Tibial nerve (tissue), 4 donors: Measurements from ENCODE around the gene TBK1. TPM values are rescaled to one million over a fixed set of nuclear protein-coding genes. Genes with fewer than 3 reads are reported as not detected.

Source experiments
- DNase-seq, 2 donors: peaks; one replicate each; pipeline ENCODE4 v3.0.0-alpha.2; 2019; ENCODE audit warnings: low spot score in 2 of 2
- H3K27ac ChIP-seq, 4 donors: fragments of 200-600 bp; sonication (generic) in 3 of 4; one replicate each; pipeline ENCODE4 v1.5.1; 2017 to 2019; ENCODE audit warnings: mild to moderate bottlenecking in 1 of 4
- H3K27me3 ChIP-seq, 2 donors: fragments of 200-600 bp; sonication (generic) in 1 of 2; one replicate each; pipeline versions ENCODE4 v1.5.1 to v1.6.0; 2017 to 2019
- H3K36me3 ChIP-seq, 3 donors: fragments of 200-600 bp; sonication (generic); one replicate each; pipeline ENCODE4 v1.5.1; 2018 to 2019
- H3K4me1 ChIP-seq, 4 donors: fragments of 200-600 bp; sonication (generic) in 3 of 4; one replicate each; pipeline ENCODE4 v1.5.1; 2017 to 2019
- H3K4me3 ChIP-seq, 4 donors: fragments of 200-600 bp; sonication (generic) in 3 of 4; one replicate each; pipeline ENCODE4 v1.5.1; 2017 to 2019; ENCODE audit warnings: mild to moderate bottlenecking in 1 of 4, moderate library complexity in 1 of 4
- H3K9me3 ChIP-seq, 4 donors: fragments of 200-600 bp; sonication (generic) in 3 of 4; one replicate each; pipeline ENCODE4 v1.5.1; 2017 to 2019
- EP300 ChIP-seq, 2 donors: sonication (generic); formaldehyde crosslinking; IDR thresholded peaks; one replicate each; pipeline ENCODE4 v1.6.1; 2017; ENCODE audit warnings: antibody characterized with exemption in 2 of 2, mild to moderate bottlenecking in 1 of 2
- POLR2A ChIP-seq, 2 donors: fragments of 450-650 bp; IDR thresholded peaks; one replicate each; pipeline ENCODE4 v1.6.1; 2017; ENCODE audit warnings: antibody characterized with exemption in 2 of 2, mild to moderate bottlenecking in 2 of 2, moderate library complexity in 2 of 2
- WGBS, 2 donors: methylation state at CpG; one replicate each; pipeline ENCODE4 v1.1.5; 2018; 5-methylcytosine and 5-hydroxymethylcytosine counted together
- total RNA-seq, 4 donors: library from RNA; depleted of rRNA; stranded (reverse); fragments of >200 nt; gene quantifications; one replicate each; pipeline ENCODE4 v1.1.0, GENCODE V29; 2016
- TF ChIP-seq, protein P1 (sequence below), 5 experiments: fragments of 200-600 bp in 3 of 5; fragments of 450-650 bp in 2 of 5; sonication (generic) in 3 of 5; IDR thresholded peaks; one replicate each; pipeline ENCODE4 v1.5.1; 2016 to 2019; ENCODE audit warnings: antibody characterized with exemption in 5 of 5, mild to moderate bottlenecking in 3 of 5, moderate library complexity in 2 of 5

Gene TBK1
- total RNA-seq, 4 donors from 2014 or later = 25.2 to 36.7 (median 29.3) TPM

DNA sequence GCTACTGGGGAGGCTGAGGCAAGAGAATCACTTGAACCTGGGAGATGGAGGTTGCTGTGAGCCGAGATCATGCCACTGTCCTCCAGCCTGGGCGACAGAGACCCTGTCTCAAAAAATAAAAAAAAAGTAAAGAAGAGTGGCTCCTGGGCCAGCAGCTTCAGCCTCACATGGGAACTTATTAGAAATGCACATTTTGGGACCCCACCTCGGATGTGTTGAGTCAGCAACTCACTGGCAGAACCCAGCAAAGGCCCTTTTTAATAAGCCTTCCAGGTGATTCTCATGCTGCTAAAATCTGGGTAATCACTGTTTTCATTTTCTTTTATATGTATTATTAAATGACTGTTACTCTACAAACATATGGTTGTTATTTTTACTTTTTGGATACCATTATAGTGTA, 41.6 kb downstream of the TBK1 start:
- TF ChIP-seq, protein P1, sequence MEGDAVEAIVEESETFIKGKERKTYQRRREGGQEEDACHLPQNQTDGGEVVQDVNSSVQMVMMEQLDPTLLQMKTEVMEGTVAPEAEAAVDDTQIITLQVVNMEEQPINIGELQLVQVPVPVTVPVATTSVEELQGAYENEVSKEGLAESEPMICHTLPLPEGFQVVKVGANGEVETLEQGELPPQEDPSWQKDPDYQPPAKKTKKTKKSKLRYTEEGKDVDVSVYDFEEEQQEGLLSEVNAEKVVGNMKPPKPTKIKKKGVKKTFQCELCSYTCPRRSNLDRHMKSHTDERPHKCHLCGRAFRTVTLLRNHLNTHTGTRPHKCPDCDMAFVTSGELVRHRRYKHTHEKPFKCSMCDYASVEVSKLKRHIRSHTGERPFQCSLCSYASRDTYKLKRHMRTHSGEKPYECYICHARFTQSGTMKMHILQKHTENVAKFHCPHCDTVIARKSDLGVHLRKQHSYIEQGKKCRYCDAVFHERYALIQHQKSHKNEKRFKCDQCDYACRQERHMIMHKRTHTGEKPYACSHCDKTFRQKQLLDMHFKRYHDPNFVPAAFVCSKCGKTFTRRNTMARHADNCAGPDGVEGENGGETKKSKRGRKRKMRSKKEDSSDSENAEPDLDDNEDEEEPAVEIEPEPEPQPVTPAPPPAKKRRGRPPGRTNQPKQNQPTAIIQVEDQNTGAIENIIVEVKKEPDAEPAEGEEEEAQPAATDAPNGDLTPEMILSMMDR (IDR thresholded peaks at IDR 0.05) = no peak
- TF ChIP-seq POLR2A (IDR thresholded peaks at IDR 0.05) (no peak), EP300 (IDR thresholded peaks at IDR 0.05) (no peak)
- peaks cover 0 to 99% (median 2%) of the 10 kb centered on the region in 3 donors for H3K36me3 ChIP-seq
- H3K4me1 ChIP-seq = no peaks in the 10 kb centered on the region
- H3K9me3 ChIP-seq = no peaks in the 10 kb centered on the region
- WGBS, 2 donors = 96 to 100% methylated on average over 3 of the region's 3 CpGs
- H3K27ac ChIP-seq = no peak overlapping the region
- H3K4me3 ChIP-seq = no peak overlapping the region
- no peaks in the 10 kb centered on the region for H3K27me3 ChIP-seq
- no peak for DNase-seq

DNA sequence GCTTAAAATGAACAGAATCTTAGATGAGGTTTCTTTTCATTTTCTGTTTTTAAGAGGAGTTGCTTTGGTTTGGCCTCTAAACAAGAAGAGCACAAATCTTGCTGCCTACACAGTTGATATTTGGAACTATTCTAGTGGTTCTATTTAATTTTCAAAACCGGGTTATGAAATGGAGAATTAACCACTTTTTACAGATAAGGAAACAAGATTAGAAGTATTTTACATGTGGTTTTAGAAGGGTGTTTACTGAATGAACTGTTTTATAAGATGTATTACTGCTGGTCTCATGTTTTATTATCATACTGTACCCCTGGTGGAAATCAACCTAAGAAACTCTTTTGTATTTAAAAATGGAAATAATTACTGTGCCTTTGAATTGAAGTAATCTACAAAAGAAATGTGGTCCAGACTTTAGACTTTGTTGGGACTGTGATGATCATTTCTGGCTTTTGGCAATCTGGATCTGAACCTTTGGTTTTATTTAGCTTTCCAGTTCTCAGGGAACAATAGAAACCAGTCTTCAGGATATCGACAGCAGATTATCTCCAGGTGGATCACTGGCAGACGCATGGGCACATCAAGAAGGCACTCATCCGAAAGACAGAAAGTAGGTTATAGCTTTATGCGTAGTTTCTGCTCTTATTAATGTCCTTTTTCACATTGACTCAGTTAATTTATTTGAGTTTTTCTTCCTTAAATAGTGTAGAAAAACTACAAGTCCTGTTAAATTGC, 43.2 kb downstream of the TBK1 start:
- WGBS, 2 donors = 90 to 91% methylated on average over 5 of the region's 5 CpGs
- Histone ChIP-seq H3K4me1 (no peaks in the 10 kb centered on the region), H3K4me3 (no peak overlapping the region), H3K27ac (no peak overlapping the region), H3K36me3 (peaks cover 0 to 99% (median under 1%) of the 10 kb centered on the region in 3 donors), H3K9me3 (no peaks in the 10 kb centered on the region), H3K27me3 (no peaks in the 10 kb centered on the region)
- no peak for TF ChIP-seq POLR2A (IDR thresholded peaks at IDR 0.05)
- DNase-seq = no peak

DNA sequence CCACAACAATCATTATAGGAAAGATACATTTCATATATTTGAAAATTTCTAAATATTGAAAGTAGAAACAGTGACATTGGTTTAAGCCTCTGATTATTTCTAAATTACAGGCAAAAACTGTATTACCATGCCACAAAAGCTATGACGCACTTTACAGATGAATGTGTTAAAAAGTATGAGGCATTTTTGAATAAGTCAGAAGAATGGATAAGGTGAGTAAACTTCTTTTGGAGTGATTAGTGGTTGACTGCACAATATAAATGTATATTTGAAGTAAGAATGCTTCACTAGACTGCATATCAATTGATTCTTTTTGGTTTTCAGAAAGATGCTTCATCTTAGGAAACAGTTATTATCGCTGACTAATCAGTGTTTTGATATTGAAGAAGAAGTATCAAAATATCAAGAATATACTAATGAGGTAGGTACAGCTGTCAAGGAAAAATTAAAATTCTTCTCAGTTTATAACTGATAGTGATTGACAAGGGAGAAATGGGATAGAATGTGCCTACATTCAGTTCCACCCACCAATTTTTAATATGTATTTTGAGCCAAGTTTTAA, 45.0 kb downstream of the TBK1 start:
- no peaks in the 10 kb centered on the region for H3K4me1 ChIP-seq
- no peaks in the 10 kb centered on the region for H3K27me3 ChIP-seq
- no peak overlapping the region for H3K4me3 ChIP-seq
- H3K36me3 ChIP-seq = peaks cover 0 to 100% (median 0%) of the 10 kb centered on the region in 3 donors
- no peaks in the 10 kb centered on the region for H3K9me3 ChIP-seq
- TF ChIP-seq EP300 (IDR thresholded peaks at IDR 0.05) = no peak
- no peak for TF ChIP-seq POLR2A (IDR thresholded peaks at IDR 0.05)
- TF ChIP-seq, protein P1 (IDR thresholded peaks at IDR 0.05) = no peak
- 96 to 98% methylated on average over 2 of the region's 2 CpGs for WGBS, 2 donors
- no peak for DNase-seq
- H3K27ac ChIP-seq = no peak overlapping the region

DNA sequence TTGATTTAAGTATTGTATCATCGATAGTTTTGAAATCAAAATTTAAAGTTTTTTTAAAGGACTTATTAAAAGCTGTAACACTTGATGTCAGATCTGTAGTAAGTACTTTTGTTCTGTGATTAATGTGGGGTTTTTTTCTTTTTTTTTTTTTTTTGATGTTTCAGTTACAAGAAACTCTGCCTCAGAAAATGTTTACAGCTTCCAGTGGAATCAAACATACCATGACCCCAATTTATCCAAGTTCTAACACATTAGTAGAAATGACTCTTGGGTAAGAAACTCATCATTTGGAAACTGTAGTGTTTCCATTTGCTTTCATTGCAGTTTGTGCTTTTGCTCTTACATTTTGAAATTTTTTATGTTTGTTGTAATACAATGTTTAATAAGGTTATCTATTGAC, 45.6 kb downstream of the TBK1 start:
- no peak for DNase-seq
- Histone ChIP-seq H3K27me3 (no peaks in the 10 kb centered on the region), H3K4me1 (no peaks in the 10 kb centered on the region), H3K27ac (no peak overlapping the region), H3K9me3 (no peaks in the 10 kb centered on the region), H3K36me3 (peaks cover 0 to 94% (median 0%) of the 10 kb centered on the region in 3 donors), H3K4me3 (no peak overlapping the region)
- WGBS, 2 donors = 95 to 98% methylated on average over 1 of the region's 1 CpG
- no peak for TF ChIP-seq EP300 (IDR thresholded peaks at IDR 0.05)
- TF ChIP-seq, protein P1 (IDR thresholded peaks at IDR 0.05) = no peak
- TF ChIP-seq POLR2A (IDR thresholded peaks at IDR 0.05) = no peak

DNA sequence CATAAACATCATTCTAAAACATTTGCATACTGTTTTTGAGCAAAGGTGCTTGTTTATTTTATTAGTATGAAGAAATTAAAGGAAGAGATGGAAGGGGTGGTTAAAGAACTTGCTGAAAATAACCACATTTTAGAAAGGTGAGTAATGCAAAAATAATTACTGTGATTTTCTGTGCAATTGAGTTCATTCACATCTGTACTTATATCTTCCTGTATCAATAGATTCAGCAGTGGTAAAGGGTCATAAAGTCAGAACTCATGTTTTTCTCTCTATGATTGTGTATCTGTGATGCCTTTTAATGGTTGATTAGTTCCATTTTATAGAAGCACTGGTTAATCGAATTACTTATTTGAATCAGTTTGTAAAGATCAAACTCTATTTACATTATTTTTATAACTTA, 46.0 kb downstream of the TBK1 start:
- Histone ChIP-seq H3K27me3 (no peaks in the 10 kb centered on the region), H3K27ac (no peak overlapping the region), H3K4me3 (no peak overlapping the region), H3K36me3 (peaks cover 0 to 90% (median 0%) of the 10 kb centered on the region in 3 donors), H3K9me3 (no peaks in the 10 kb centered on the region), H3K4me1 (no peaks in the 10 kb centered on the region)
- DNase-seq = no peak
- TF ChIP-seq POLR2A (IDR thresholded peaks at IDR 0.05) (no peak), EP300 (IDR thresholded peaks at IDR 0.05) (no peak)
- TF ChIP-seq, protein P1 (IDR thresholded peaks at IDR 0.05) = no peak
- 98% methylated on average over 1 of the region's 1 CpG for WGBS, 2 donors
